ENCODE results near the gene TAGLN.
A peak's percentile ranks its signal among the peaks of the same experiment; 100 is the strongest.

The TAGLN gene

DNA sequence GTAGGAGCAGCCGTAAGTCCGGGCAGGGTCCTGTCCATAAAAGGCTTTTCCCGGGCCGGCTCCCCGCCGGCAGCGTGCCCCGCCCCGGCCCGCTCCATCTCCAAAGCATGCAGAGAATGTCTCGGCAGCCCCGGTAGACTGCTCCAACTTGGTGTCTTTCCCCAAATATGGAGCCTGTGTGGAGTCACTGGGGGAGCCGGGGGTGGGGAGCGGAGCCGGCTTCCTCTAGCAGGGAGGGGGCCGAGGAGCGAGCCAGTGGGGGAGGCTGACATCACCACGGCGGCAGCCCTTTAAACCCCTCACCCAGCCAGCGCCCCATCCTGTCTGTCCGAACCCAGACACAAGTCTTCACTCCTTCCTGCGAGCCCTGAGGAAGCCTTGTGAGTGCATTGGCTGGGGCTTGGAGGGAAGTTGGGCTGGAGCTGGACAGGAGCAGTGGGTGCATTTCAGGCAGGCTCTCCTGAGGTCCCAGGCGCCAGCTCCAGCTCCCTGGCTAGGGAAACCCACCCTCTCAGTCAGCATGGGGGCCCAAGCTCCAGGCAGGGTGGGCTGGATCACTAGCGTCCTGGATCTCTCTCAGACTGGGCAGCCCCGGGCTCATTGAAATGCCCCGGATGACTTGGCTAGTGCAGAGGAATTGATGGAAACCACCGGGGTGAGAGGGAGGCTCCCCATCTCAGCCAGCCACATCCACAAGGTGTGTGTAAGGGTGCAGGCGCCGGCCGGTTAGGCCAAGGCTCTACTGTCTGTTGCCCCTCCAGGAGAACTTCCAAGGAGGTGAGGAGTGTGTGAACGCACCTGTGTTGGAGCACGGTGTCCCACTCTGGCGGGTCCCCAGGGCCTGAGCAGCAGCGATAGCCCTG, at the start of gene TAGLN:
Gene TAGLN, plus strand, starts transcription at position 318 of the 863 bp plus-strand sequence. CDS start 3,644 bp downstream, outside the sequence.
- DNase-seq (ENCODE audit: extremely low spot score, insufficient read length, low read depth) (no peak), FAIRE-seq (no peak)

DNA sequence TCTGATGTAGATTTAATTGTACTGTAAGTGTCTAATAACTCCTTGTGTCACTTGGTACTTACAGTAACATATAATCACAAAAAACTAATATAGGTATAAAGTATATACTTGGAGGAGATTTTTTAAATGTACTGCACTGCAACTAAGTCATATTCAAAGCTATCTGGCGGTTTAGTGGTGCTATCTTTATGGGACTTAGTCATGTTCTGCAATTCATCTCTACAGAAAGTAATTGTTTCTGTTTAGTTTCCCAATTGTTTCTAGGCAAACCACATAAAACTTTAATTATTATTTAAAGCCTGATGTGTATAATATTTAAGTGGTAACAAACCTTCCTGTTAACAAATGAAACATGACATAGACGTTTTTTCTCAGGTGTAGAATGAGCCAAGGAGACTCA, 47.1 kb upstream of the TAGLN start:
- DNase-seq (ENCODE audit: extremely low spot score, insufficient read length, low read depth) (no peak), FAIRE-seq (no peak)

DNA sequence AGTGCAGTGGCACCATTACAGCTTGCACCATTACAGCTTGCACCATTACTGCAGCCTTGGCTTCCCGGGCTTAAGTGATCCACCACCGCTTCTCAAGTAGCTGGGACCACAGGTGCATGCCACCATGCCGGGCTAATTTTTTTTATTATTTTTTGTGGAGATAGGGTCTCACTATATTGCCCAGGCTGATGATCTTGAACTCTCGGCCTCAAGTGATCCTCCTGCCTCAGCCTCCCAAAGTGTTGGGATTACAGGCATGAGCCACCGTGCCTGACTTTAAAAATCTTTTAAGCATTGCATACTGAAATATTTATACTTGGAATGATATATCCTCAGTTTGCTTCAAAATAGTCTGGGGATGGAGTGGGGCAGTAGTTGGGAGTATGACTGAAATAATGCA, 44.7 kb upstream of the TAGLN start:
- FAIRE-seq (no peak), DNase-seq (ENCODE audit: extremely low spot score, insufficient read length, low read depth) (no peak)

DNA sequence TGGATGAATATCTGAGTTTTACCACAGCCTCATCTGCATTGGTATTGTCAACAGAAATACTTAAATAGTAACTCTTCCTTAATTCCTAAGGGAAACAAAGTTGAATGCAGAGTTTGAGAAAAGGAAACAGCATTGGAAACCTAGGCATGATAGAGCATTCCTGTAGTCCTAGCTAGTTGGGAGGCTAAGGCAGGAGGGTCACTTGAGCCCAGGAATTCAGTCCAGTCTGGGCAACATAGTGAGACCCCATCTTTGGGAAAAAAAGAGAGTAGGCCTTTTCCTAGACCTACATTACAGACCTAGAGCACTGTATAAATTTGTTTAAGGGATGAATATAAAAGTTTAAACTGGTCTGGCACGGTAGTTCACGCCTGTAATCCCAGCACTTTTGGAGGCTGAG, 41.7 kb upstream of the TAGLN start:
- no peak for DNase-seq (ENCODE audit: extremely low spot score, insufficient read length, low read depth)
- no peak for FAIRE-seq

DNA sequence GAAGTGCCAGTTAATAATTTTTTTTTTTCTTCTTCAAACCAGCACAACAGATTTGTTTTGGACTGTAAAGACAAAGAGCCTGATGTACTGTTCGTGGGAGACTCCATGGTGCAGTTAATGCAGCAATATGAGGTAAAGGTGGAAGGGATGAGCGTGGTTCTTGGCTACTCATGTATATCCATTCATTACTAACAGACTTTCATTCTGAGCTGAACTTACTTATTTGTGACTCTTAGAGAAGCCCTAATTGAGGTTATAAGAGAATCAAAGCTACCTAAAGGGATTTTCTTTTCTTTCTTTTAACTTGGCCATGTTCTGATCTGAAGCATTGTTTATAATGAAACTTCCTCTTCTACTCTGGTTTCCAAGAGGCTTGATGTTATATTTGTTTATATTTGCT, 39.3 kb upstream of the TAGLN start:
- DNase-seq (ENCODE audit: extremely low spot score, insufficient read length, low read depth) (no peak), FAIRE-seq (no peak)

DNA sequence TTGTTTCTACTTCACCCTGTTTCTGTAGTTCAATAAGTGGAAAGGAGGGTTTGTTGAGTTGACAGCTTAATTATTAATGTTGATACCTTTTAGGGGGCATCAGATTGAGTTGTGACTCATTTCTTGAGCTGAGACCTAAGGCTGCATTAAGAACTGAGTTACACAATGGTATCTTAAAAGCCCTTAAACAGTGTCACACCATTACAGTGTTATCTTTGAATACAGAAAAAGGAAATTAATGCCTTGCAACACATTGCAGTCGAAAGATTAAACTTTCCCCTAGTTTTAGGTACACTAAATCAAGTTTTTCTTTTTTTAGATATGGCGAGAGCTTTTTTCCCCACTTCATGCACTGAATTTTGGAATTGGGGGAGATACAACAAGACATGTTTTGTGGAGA, 38.3 kb upstream of the TAGLN start:
- DNase-seq (ENCODE audit: extremely low spot score, insufficient read length, low read depth) = no peak

DNA sequence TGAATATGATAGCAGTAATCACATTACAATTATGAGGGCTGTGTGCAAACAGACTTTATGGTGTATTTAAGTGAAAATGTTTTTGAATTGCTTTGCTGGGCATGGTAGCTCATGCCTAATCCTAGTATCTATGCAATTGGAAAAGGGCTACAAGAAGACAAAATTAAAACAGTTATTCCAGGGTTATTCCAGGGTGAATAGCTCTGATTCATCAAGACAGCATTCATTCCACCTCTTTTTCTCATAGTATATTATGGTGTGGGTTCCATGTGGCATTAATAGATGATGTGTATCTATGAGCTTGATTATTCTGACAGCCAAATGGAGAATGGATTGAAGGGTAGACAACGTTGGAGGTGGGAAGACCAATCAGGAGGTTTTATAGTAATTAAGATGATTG, 32.7 kb upstream of the TAGLN start:
- no peak for FAIRE-seq
- no peak for DNase-seq (ENCODE audit: extremely low spot score, insufficient read length, low read depth)

More for the DNA sequence above, 38.3 kb upstream of the TAGLN start:
- no peak for FAIRE-seq

DNA sequence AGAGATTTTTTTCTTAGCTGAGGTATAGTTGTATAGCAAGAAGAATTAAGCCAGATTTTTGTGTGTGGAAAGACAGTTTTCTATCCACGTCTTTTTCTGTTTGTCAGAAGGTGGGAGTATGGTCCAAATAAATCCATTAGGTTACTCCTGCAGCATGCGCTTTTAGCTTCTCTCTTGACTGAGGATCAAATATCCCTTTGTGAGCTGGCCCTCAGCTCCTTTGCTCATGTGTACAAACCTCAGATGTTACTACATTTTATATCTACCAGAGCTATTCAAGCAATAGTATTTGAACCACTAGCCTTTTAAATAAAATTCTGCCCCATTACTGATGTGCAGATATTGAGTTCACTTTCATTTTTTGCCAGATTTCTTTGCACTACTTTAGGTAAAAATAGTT, 29.4 kb upstream of the TAGLN start:
- no peak for DNase-seq (ENCODE audit: extremely low spot score, insufficient read length, low read depth)
- FAIRE-seq = no peak

DNA sequence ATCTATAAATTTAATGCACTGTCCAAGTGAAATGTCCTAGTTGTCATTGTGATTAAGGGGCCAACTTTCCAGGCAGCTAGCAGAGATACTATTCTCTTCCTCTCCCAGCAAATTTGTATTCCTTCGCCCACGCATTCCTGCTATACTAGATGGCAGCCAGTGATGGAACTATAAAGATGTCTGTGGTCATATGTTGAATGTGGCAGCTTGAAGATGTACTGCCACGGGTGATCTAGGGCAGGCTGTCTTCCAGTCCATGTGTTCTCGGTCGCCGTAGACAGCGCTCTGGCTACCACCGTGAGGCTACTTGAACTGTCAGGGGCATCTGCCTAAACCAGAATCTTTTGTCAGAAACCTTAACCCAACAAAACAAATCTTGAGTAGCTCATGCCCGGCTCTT, 29.0 kb upstream of the TAGLN start:
- DNase-seq (ENCODE audit: extremely low spot score, insufficient read length, low read depth) (no peak), FAIRE-seq (no peak)

DNA sequence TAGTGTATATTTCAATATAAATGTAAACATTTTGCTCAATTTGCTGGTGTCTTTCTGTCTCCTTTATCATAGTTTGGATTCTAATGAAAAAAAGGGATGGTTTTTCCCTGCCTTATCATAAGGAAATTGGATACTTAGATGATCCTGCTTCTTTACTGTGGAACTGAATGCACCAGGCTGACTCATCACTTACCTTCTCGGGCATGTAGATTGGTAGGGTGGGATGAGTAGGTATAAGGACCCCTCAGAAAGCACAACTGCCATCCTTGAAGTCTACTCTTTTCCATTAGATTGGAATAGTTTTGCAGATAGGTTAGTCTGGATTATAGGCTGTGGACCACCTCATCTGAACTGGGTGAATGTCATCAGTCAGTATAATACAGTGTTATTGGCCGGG, 28.2 kb upstream of the TAGLN start:
- DNase-seq (ENCODE audit: extremely low spot score, insufficient read length, low read depth) (no peak), FAIRE-seq (no peak)

DNA sequence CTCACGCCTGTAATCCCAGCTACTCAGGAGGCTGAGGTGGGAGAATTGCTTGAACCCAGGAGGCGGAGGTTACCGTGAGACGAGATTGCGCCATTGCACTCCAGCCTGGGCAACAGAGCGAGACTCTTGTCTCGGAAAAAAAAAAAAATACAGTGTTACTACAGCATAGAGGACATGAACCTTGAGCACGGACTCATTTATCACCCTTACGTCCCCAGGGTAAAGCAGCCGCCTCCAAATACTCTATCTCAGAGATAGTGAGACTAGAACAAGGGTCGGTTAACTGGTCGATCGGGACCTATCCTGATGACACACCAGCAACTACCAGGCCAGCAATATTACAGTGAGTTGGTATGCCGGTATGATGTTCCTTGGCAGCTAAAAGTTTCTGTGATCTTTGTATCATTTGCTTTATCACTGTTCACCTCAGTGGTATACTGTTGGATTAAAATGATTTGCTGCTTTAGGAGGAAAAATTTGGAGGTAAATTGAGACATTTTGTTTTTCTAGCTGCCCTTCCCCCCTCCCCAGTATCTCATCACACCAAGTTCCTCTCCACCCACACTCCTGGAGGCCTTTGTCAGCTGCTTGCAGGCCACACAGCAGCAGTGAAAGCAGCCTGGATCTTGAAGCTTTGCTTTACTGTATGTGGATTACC, 27.6 kb upstream of the TAGLN start:
- FAIRE-seq (no peak), DNase-seq (ENCODE audit: extremely low spot score, insufficient read length, low read depth) (no peak)

DNA sequence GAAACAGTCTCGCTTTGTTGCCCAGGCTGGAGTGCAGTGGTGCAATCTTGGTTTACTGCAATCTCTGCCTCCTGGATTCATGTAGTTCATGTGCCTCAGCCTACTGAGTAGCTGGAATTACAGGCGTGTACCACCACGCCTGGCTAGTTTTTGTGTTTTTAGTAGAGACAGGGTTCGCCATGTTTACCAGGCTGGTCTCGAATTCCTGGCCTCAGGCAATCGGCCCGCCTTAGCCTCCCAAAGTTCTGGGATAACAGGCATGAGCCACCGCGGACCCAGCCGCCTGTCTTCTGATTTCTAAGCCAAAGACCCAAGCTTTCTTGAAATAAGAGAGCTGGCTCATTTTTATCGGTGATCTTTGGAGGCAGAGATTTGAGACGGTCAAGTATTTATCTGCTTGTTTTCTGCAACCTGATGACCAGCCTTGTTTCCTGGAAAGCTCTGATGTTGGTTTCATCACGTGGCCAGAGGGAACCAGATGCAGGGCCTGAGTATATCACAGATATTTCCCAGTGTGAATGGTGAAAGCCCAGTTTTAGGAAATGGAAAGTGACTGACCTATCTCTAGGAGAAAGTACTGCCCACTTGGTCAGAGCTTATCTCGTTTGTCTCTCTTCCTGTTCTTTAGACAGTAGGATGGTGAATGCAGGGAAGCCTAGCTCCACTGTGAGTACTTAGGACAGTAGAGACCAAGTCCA, 26.3 kb upstream of the TAGLN start:
- no peak for FAIRE-seq
- DNase-seq (ENCODE audit: extremely low spot score, insufficient read length, low read depth) = no peak

DNA sequence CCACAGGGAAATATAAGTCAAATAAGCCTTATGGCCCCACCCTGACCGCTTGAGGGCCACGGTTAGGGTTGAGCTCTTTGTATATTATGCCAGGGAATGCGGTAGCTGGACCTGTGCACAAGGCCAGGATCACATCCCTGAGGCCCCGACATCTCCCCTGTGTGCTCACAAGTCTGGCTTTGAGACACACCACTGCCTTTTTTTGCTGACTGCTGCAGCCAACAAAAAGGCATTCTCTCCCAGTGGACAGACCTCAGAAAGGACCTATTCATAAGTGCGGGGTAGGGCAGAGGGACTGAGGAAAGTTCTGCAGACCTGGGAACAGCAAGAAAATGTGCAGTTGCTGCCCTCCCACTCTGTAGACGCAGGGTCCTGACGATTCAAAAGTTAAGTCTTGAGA, 24.1 kb upstream of the TAGLN start:
- FAIRE-seq (no peak), DNase-seq (ENCODE audit: extremely low spot score, insufficient read length, low read depth) (no peak)

DNA sequence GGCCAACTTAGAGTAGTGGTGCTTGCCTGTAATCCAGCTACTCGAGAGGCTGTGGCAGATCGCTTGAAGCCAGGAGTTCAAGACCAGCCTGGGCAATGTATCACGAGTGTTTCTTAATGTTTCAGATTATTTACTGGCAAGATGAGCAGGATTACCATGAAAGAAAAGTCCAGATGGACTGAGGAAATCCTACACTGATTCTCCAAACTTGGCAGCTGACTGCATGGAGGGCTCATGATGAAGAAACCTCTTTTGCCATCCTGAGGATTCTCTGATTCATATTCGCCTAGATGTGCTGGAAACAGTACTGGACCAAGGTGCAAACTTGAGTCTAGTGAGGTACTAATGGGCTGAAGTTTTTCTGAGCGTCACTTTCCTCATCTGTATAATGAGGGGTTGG, 23.4 kb upstream of the TAGLN start:
- DNase-seq (ENCODE audit: extremely low spot score, insufficient read length, low read depth) (no peak), FAIRE-seq (no peak)

DNA sequence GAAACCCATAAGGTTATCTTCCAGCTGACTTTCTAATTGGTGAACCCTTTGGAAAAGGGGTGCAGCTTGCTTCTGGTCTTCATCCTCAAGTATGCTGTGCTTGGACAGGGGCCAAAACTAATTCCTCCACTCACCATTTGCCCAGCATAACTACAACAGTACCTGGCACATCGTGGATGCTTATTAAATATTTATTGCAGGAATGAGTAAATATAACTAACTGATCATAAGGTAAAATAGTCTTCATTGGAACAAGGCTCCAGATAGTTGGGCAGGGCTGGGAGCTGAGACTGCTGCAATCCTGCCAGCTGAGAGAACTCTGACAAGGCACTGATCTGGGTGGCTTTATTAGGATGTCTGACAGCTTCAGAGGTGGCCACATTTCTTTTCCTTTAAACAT, 23.0 kb upstream of the TAGLN start:
- no peak for DNase-seq (ENCODE audit: extremely low spot score, insufficient read length, low read depth)
- FAIRE-seq = no peak

DNA sequence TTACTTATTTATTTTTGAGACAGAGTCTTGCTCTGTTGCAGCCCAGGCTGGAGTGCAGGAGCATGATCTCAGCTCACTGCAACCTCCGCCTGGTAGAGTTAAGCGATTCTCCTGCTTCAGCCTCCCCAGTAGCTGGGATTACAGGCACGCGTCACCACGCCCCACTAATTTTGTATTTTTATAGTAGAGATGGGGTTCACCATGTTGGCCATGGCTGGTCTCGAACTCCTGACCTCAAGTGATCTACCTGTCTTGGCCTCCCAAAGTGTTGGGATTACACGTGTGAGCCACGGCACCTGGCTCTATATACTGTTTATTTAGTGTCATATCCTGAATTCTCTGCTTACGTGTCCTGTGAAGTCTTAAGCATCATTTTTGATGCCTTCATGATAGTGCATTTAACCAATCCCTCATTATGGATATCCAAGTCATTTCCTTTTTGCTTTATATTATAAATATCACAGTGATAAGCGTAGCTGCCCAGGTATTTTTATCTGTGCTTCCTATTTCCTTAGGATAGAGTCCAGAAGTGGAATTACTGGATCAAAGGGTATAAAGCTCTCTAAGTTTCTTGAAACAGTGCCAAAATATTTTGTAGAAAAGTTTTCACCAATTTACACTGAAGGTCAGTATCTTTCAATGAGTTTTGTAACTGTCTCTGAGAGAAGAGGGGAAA, 21.5 kb upstream of the TAGLN start:
- FAIRE-seq = no peak
- DNase-seq (ENCODE audit: extremely low spot score, insufficient read length, low read depth) = no peak

DNA sequence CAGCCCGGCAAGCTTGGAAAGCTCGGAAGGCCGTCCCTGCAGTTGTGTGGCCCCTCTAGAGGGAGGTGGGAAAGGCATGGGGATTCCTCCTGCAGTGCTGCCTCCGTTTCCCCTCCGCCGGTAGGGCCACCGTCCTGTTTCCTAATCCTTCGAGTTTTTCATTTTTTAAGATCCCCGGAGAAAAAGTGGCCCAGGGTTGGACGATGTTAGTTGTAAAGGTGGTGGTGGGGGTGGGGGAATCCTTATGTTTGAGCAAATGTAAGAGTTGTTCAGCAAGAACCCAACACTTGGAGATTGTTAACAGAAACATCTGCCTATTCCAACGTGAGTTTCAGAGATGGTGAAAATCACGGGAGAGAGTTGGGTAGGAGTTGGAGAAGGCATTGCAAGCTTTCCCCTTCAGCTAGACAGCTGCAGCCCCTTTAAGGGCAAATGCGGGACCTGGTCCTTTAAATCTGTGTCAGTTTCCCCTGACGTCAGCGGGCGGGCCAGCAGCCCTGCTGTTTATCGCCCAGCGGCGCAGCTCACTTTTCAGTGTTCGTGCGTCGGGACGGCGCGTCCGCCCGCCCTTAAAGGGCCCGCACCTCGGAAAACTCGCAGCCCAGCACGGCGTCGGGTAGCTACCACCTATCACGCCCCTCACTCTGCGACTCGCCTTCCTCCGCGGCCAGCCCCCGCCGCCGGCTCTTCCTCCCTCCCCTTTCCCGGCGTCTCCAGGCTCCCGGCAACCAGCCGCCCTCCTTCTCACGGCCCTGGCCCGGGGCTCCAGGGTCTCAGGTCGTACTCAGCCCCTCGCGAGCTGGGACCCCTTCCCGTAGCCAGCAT, 20.7 kb upstream of the TAGLN start, which contains the start of gene SIDT2:
Gene SIDT2, plus strand, starts transcription at position 534 of the 825 bp plus-strand sequence. CDS start 521 bp downstream, outside the sequence.
- FAIRE-seq = peak; percentile 96
- peak; percentile 85 for DNase-seq (ENCODE audit: extremely low spot score, insufficient read length, low read depth)

DNA sequence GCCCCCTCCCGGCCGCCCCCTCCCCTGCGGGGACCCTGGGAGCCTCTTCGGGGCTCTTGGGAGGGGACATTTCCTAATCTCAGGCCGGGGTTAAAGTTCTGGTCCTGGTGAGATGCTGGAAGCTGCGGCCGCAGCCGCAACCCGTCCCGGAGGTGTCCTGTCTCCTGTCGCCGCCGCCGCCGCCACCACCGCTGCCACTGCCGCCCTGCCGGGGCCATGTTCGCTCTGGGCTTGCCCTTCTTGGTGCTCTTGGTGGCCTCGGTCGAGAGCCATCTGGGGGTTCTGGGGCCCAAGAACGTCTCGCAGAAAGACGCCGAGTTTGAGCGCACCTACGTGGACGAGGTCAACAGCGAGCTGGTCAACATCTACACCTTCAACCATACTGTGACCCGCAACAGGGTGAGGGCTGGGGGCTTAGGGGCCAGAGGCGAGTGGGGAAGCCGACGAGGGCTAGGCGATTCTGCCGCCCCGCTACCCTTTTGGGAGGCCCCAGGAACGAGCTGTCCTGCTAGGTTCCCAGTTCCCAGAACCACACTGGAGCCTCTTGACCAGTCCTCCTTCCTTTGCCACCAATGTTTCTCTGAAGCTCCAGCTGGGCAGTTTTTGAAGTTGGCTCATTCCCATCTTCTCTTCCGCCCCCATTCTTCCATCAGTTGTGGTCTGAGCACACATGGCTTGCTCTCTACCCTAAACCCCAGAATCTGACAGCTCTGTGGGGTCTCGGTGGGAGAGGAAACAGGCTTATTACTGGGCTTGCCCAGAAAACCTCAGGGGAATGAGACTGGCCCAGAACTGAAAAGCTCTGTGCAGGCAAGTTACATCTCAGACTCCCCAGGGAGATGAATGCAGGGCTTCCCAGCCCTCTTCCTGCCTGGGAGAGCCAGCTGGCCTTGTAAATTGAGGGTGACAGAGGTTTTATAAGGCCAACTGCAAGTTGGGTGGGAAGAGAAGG, 19.8 kb upstream of the TAGLN start:
- DNase-seq (ENCODE audit: extremely low spot score, insufficient read length, low read depth) (no peak), FAIRE-seq (peak; percentile 83)

Data from GM18507 (cell line).